HG03558 (cell line): Measurements from ENCODE around the gene ADAMTS8.
"Not testable (repeated sequence)": the region's sequence is repeated elsewhere in the genome, so short reads cannot be mapped to it uniquely, and the experiment has no call there.

Experiments used
- ATAC-seq: cut with Tn5 transposase; IDR thresholded peaks from one replicate; pipeline ENCODE4 v1.9.1; 2021; ENCODE audit warnings: moderate number of reproducible peaks; ENCODE audit not compliant: unreplicated experiment; ENCODE audit errors: extremely low read depth

The ADAMTS8 gene

DNA sequence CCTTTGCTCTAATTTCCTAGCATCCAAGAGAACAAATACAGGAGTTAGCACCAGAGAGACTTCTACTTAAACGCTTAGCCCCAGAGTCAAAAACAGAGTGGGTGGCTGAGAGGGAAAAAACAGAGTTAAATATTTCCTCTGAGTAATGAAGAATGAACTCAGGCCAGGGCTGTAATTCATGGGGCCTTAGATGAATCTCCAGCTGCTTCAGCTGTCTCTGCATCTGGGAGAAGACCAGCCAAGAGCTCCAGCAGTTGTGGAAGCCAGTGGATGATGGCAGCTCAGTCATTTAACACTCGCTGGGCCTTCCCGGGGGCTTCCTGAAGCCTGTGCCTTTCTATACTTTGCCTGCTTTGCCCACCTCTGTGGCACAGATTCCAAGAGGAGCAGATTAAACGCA, 14.3 kb upstream of the ADAMTS8 start:
- no peak for ATAC-seq

GRCh38 chr11:130441719-130442118, 13.3 kb upstream of the ADAMTS8 start:
- ATAC-seq = no peak

DNA sequence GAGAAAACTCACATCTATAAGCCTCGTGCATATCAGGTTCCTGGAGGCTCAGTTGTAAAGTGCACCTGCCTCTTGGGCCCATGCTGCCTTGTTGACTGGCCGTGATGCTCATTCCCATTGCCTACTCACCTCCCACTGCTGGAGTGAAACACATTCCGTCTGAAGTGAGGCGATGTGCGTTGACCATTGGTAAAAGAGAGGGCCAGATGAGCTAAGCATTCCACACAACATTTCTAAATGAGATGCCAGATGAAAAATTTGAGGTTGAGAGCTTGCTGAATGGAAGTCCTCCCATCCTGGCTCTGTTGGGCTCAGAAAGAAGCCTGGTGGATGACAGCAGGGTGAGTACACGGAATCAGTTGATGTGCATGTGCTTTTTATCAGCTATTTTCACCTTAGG, 11.5 kb upstream of the ADAMTS8 start:
- no peak for ATAC-seq

DNA sequence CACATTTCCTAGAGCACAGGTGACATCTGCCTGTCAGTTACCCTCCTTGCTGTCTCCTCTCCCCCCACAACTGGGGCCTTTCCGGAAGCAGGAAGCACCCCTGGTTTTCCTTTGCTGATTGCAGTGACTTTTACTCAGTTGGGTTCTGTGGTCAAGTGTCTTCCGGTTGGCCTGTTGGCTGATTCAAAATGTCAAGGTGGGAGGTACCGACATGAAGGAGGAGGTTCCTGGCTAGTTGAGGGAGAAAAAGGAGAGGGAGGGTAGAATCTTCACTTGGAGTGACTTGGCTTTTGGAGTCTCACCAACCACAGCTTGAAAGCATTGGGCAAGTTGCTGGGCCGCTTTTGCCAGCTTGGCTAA, 10.7 kb upstream of the ADAMTS8 start:
- ATAC-seq = no peak

DNA sequence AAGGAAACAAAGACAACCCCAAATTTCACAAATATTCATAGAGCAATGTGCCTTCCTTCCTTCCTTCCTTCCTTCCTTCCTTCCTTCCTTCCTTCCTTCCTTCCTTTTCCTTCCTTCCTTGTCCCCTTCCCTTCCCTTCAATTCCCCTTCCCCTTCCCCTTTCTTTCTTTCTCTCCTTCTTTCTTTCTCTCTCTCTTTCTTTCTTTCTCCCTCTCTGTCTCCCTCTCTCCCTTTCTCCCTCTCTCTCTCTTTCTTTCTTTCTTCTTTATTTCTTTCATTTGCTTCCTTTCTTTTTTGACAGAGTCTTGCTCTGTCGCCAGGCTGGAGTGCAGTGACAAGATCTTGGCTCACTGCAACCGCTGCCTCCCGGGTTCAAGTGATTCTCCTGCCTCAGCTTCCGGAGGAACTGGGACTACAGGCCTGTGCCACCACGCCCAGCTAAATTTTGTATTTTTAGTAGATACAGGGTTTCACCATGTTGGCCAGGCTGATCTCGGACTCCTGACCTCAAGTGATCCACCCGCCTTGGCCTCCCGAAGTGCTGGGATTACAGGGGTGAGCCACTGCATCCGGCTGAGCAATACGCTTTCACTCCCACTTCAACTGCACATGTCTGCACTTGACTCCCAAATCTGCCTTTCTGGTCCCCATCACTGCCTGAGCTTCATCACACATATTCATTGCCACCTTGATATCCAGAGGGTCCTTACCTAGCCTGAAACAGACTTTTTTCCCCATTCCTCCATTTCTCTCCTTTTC, 10.2 kb upstream of the ADAMTS8 start:
- not testable (repeated sequence) for ATAC-seq

GRCh38 chr11:130437848-130438247, 9.4 kb upstream of the ADAMTS8 start:
- ATAC-seq = no peak

- ATAC-seq = no peak
These were observed 7.8 kb upstream of the ADAMTS8 start for GRCh38 chr11:130436171-130436570.

DNA sequence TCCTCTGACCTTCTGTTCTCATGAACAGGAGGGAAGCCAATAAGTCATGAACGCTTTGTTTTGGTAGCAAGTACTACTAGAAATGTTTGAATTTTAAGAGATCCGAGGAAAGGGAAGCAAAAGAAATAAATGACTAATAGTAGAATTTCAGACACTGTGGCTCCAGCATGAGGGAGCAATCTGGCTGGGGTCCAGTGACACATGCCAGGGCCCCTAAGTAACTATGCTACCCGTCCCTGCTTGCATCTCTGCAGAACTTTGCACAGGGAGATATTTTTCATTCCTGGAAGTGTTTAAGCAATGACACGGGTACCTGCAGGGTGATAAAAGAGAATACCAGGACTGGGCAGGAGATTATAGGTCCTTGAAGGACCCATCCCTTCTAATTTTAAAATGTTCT, 7.3 kb upstream of the ADAMTS8 start:
- ATAC-seq = no peak

DNA sequence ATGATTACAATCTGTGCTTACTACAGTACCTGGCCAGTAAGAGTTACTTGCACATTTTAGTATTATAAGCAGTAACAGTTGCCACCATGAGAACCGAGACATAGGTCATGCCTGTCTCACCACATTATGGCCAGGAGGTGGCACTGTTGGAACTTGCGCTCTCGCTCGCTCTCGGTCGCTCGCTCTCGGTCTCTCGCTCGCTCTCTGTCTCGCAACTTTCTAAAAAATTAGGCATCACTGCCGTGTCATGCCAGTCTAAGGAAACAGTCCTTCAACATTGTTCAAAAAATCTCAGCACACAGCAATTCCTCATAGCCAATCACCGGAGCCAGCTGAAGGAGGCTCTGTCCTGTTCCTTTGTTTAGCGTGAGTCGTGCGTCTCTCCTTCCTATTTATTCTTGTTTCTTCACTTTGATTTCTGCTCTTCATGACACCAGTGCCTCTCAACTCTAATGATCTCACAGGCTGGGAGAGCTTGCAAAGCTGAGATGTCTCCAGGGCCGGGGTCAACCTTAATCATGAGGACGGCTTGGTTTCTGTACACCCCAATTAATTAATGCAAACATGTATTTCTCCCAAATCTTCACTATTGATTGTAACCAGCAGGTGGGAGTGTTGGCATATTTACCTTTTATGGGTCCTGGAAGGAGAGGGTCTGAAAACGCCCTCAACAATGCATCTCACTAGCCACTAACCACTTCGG, 6.3 kb upstream of the ADAMTS8 start:
- peak; percentile 50 for ATAC-seq

- ATAC-seq = no peak
These were observed 4.9 kb upstream of the ADAMTS8 start for GRCh38 chr11:130433357-130433756.

DNA sequence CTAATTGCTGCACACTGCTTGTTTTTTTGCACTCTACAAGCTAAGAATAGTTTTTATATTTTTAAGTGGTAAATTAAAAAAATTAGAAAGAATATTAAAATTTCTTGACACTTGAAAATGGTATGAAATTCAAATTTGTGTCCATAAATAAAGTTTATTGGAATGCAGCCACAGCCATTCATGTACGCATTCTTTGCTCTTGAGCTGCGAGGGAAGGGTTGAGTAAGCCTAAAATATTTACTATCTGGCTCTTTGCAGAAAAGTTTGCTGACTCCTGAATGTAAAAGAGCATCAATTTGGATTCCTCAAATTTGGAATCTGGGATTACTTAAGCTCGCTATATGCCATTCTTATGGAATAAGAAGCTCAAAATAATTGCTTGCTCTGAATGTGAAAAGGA, 3.4 kb upstream of the ADAMTS8 start:
- no peak for ATAC-seq

- ATAC-seq = peak; percentile 45
These were observed 2.9 kb upstream of the ADAMTS8 start for GRCh38 chr11:130431331-130431773.

DNA sequence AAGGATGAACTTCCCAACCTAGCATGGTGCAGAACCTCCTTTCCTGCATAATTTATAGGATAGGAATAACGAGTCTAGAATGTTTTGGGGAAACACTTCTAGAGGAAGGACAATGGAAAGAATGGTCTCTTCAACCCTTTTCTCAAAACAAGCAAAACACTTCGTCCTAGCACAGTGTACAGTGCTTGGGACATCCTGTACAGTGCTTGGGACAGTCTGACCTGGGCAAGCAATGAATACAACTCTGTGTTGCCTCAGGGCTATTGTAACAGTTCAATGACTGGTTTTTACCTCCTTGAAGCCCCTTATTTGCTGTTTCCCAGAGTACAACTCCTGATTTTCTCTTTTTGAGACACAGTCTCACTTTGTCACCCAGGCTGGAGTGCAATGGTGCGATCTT, 1.6 kb upstream of the ADAMTS8 start:
- ATAC-seq = no peak

DNA sequence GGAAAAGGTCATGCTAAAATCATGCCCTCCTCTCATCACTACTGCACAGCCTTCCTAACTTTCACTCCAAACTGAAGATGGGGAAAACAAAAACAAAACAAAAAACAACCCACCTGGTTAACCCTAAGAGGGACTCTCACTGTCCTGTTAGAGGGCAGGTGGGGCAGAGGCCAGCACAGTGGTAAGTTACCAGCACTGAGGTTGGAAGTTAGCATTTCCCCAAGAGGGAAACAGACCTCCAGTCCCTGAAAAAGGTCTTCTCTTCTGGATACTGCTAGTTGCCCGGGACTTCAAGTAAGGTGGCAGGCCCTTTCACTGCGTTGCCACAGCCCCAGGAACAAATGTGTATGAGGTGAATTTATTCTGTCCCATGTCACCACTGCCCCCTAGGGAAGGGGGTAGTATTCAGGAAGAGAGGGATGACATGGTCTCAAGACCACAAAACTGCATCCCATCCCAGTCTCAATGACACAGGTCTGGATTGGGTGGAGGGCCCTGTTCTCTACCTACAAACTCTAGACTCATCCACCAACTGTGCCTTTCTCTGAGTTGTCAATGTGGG, 792 bp upstream of the ADAMTS8 start:
- no peak for ATAC-seq

GRCh38 chr11:130427581-130428315, 661 bp downstream of the ADAMTS8 start:
- no peak for ATAC-seq

GRCh38 chr11:130426837-130427341, 1.5 kb downstream of the ADAMTS8 start:
- ATAC-seq = no peak

- ATAC-seq = no peak
These were observed 2.1 kb downstream of the ADAMTS8 start for GRCh38 chr11:130426223-130426836.

DNA sequence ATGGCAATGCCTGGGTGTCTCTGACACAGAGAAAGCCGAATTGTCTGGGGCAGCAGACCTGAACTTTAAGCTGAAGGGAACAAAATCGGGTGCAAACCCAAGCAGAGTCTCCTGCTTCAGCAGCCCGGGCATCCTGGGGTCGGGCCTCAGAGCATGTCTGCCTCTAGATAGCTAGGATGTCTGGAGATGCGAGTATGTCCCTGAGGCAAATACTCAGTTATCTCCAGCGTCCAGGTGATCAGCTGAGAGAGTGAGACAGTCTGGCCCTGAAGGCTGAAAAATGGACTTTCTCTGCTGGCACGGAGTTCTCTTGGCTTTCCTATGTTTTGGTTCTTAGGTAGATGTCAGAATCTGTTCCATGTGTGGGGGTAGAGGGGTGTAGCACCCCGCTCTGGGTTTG, 3.3 kb downstream of the ADAMTS8 start:
- ATAC-seq = no peak

DNA sequence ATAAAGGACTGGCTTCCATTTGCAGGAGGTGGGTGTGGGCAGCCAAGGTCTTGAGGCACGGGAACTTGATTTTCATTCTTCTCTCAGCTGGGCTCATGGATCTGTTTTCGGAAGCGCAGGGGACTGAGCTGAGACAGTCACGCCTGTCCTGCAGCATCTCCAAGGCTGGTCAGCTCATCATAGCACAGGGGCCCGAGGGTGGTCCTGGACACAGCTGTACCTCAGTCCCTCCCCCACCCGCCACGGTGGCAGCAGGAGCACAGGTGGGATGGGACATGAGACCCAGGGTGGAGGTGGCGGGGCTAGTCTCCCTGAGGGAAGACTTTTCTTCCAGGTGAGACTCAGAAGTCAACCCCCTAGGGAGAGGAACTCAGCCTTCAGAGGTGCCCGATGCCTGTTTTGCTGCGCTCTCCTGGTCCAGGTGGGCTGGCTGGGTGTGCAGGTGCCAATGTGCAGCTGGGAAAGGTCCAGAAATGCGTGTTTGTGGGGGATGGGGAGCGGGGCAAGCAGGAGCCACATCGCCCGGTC, 3.7 kb downstream of the ADAMTS8 start:
- no peak for ATAC-seq

DNA sequence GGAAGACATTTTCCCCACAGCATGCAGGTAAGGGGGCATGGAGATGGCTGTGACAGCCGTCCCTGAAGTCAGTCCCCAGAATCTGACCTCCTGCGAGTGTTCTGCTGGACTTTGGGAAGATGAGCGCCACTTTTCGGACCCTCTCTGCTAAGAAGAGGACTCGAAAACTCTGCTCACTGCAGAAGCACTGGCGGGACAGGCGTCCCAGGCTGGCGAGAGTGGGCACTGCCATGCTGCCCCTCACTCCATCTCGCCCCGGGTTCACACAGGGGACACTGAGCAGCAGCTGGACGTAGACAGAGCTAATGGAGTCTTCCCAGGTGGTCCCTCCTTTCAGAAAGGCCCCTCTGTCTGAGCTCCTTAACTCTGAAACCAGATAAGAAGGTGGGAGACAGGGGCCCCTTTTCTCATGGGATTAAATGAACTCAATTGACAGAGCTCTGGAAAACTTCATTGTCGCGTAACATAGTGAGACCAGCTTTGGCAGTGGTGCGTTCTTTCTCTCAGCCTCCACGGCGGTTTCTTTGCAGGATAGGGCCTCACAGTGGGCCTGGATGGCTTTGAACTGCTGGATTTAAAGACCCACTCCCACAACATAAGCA, 4.8 kb downstream of the ADAMTS8 start:
- no peak for ATAC-seq
